ENCODE data around the gene SGK1. TPM values are rescaled to one million over a fixed set of nuclear protein-coding genes. Genes with fewer than 3 reads are reported as not detected.

SGK1 gene
- 68.3 and 117 TPM in 2 replicates for total RNA-seq

DNA sequence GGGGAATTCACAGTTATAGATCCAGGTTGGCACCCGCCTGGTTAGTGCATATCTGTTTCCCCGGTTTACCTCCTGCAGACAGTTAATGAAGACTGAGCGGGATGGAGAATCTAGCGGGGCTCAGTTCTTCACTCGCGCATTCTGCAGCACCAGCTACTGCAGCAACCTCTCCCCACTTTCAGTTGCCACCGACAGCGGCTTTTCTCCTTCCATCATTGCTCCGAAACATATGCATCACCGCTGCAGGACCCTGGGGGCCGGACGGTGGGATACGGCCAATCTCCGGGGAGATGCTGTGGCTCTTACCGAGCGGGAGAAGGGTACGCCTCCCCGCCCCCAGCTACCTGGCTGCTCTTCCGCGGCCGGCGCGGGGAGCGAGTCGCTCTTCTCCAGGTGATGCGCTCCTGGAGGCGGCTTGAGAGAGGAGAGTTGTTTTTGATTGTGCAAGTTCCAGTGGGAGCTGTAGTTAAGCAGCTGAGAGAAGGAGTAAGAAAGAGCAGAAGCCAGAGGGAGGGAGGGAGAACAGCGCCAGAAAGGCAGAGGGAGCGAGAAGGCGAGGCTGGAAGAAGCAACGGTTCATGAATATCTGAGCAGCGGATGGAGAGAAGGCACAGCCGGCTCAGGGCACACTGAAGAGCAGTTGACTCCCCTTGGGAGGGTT is at the start of gene SGK1:
SGK1 (minus strand) TSS at position 642 of the 661 bp plus-strand sequence. CDS start 652 bp downstream, outside the sequence.

Small RNA genes lying within 50 kb of the gene (small RNA-seq; reads per million reads assigned to genes)
- gene RF00019 (not detected), gene RN7SL408P (0.12 reads per million), gene RNA5SP218 (0.14 reads per million), gene RPS29P32 (not detected)
